Ishikawa (cell line): ENCODE results near the gene PRG3.

Experiments
- CEBPB ChIP-seq: IDR thresholded peaks from 2 replicates; pipeline ENCODE4 v1.6.1; 2012
- EP300 ChIP-seq: IDR thresholded peaks from 2 replicates; pipeline ENCODE4 v1.6.1; 2012; ENCODE audit warnings: borderline replicate concordance
- TAF1 ChIP-seq: IDR thresholded peaks from 2 replicates; pipeline ENCODE4 v1.6.1; 2012; ENCODE audit warnings: low read depth, mild to moderate bottlenecking
- TF ChIP-seq, protein P1 (sequence below): IDR thresholded peaks from 2 replicates; pipeline ENCODE4 v1.6.1; 2012
- TF ChIP-seq, protein P2 (sequence below): IDR thresholded peaks from 2 replicates; pipeline ENCODE4 v1.6.1; 2012

DNA sequence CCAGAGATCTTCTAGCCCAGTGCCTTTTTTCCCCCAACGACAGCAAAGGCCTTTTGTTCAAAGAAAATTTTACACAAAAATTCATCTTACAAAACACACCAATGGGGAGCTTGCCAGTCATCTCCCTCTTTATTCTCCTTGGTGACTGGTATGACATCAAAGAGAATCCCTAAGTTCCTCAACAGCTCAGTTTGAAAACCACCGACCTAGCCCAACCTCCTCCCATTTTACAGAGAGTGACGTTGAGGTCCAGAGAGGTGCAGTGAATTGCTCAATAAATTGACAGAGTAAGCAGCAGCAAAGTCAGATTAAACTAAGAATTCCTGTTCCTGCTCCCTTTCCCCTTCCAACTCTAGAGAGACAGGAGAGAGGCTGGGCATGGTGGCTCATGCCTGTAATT lies 38.2 kb upstream of the PRG3 start:
- TF ChIP-seq, protein P1, sequence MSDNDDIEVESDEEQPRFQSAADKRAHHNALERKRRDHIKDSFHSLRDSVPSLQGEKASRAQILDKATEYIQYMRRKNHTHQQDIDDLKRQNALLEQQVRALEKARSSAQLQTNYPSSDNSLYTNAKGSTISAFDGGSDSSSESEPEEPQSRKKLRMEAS: no peak
- TF ChIP-seq TAF1: no peak
- TF ChIP-seq EP300: no peak
- TF ChIP-seq, protein P2, sequence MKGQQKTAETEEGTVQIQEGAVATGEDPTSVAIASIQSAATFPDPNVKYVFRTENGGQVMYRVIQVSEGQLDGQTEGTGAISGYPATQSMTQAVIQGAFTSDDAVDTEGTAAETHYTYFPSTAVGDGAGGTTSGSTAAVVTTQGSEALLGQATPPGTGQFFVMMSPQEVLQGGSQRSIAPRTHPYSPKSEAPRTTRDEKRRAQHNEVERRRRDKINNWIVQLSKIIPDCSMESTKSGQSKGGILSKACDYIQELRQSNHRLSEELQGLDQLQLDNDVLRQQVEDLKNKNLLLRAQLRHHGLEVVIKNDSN: no peak
- no peak for TF ChIP-seq CEBPB
